SK-N-MC (cell line): ENCODE results near the gene SHROOM2.

ENCODE experiments used
- DNase-seq: peaks from one replicate; pipeline ENCODE4 v3.0.0-alpha.2; 2011; ENCODE audit warnings: low read depth, low spot score
- H3K27ac ChIP-seq: fragments of 200-600 bp; sonication (generic); 2 replicates; pipeline ENCODE4 v1.5.1; 2016; ENCODE audit warnings: mixed run types
- H3K36me3 ChIP-seq: fragments of 200-600 bp; sonication (generic); 2 replicates; pipeline ENCODE4 v1.6.1; 2017; ENCODE audit warnings: antibody characterized with exemption, low read length, mixed read lengths; ENCODE audit not compliant: insufficient read depth
- H3K4me3 ChIP-seq: fragments of 200-600 bp; sonication (generic); 2 replicates; pipeline ENCODE4 v1.5.1; 2016
- H3K9ac ChIP-seq: fragments of 200-600 bp; sonication (generic); 2 replicates; pipeline ENCODE4 v1.8.0; 2017; ENCODE audit warnings: mixed run types, mixed read lengths; ENCODE audit not compliant: insufficient read length
- H3K9me3 ChIP-seq: fragments of 200-600 bp; sonication (generic); 2 replicates; pipeline ENCODE4 v1.6.1; 2017; ENCODE audit warnings: low read depth, mild to moderate bottlenecking, antibody characterized with exemption, low read length, moderate library complexity, mixed read lengths
- EZH2 ChIP-seq: fragments of 200-600 bp; sonication (generic); IDR thresholded peaks from one replicate; pipeline ENCODE4 v1.6.1; 2017; ENCODE audit warnings: antibody characterized with exemption
- FOXP2 ChIP-seq: optimal IDR thresholded peaks from 2 replicates; pipeline ENCODE3; 2011; ENCODE audit warnings: mild to moderate bottlenecking, moderate library complexity; ENCODE audit not compliant: insufficient read depth; ENCODE audit errors: extremely low read length, control extremely low read depth
- POLR2AphosphoS5 ChIP-seq: IDR thresholded peaks from 2 replicates; pipeline ENCODE4 v1.6.1; 2012; ENCODE audit warnings: mild to moderate bottlenecking, low read depth, low read length, borderline replicate concordance

The SHROOM2 gene

GRCh38 chrX:9842541-9842940, 56.3 kb downstream of the SHROOM2 start:
- Histone ChIP-seq H3K9ac (no peak overlapping the region), H3K36me3 (no peaks in the 10 kb centered on the region), H3K9me3 (no peaks in the 10 kb centered on the region), H3K27ac (no peak overlapping the region), H3K4me3 (no peak overlapping the region)
- no peak for DNase-seq
- TF ChIP-seq POLR2AphosphoS5: no peak
- TF ChIP-seq EZH2: no peak
- no peak for TF ChIP-seq FOXP2

GRCh38 chrX:9844936-9845577, 58.8 kb downstream of the SHROOM2 start:
- Histone ChIP-seq H3K27ac (no peak overlapping the region), H3K4me3 (no peak overlapping the region), H3K36me3 (no peaks in the 10 kb centered on the region), H3K9me3 (no peaks in the 10 kb centered on the region), H3K9ac (no peak overlapping the region)
- no peak for DNase-seq
- no peak for TF ChIP-seq POLR2AphosphoS5
- TF ChIP-seq EZH2: no peak
- no peak for TF ChIP-seq FOXP2

GRCh38 chrX:9845578-9845952, 59.3 kb downstream of the SHROOM2 start:
- Histone ChIP-seq H3K36me3 (no peaks in the 10 kb centered on the region), H3K9me3 (no peaks in the 10 kb centered on the region), H3K9ac (no peak overlapping the region), H3K27ac (no peak overlapping the region), H3K4me3 (no peak overlapping the region)
- TF ChIP-seq POLR2AphosphoS5: no peak
- no peak for TF ChIP-seq EZH2
- no peak for TF ChIP-seq FOXP2
- DNase-seq: no peak

- H3K9ac ChIP-seq: no peak overlapping the region
- no peak for DNase-seq
Observed at GRCh38 chrX:9846631-9847030, 60.4 kb downstream of the SHROOM2 start.

GRCh38 chrX:9847071-9847470, 60.8 kb downstream of the SHROOM2 start:
- no peak for DNase-seq
- Histone ChIP-seq H3K36me3 (no peaks in the 10 kb centered on the region), H3K27ac (no peak overlapping the region), H3K9me3 (no peaks in the 10 kb centered on the region), H3K9ac (no peak overlapping the region), H3K4me3 (no peak overlapping the region)
- TF ChIP-seq POLR2AphosphoS5 (no peak), FOXP2 (no peak), EZH2 (no peak)

More at GRCh38 chrX:9846631-9847030, 60.4 kb downstream of the SHROOM2 start:
- Histone ChIP-seq H3K9me3 (no peaks in the 10 kb centered on the region), H3K4me3 (no peak overlapping the region), H3K36me3 (no peaks in the 10 kb centered on the region), H3K27ac (no peak overlapping the region)
- TF ChIP-seq FOXP2 (no peak), POLR2AphosphoS5 (no peak), EZH2 (no peak)

- DNase-seq: no peak
- Histone ChIP-seq H3K9me3 (no peaks in the 10 kb centered on the region), H3K4me3 (no peak overlapping the region), H3K9ac (no peak overlapping the region), H3K36me3 (no peaks in the 10 kb centered on the region), H3K27ac (no peak overlapping the region)
- TF ChIP-seq FOXP2 (no peak), POLR2AphosphoS5 (no peak), EZH2 (no peak)
Observed at GRCh38 chrX:9848718-9849479, 62.7 kb downstream of the SHROOM2 start.

GRCh38 chrX:9851890-9852289, 65.7 kb downstream of the SHROOM2 start:
- H3K9ac ChIP-seq: no peak overlapping the region
- no peaks in the 10 kb centered on the region for H3K36me3 ChIP-seq
- TF ChIP-seq EZH2 (no peak), FOXP2 (no peak), POLR2AphosphoS5 (no peak)
- no peak for DNase-seq
- H3K27ac ChIP-seq: no peak overlapping the region
- no peak overlapping the region for H3K4me3 ChIP-seq
- H3K9me3 ChIP-seq: no peaks in the 10 kb centered on the region

- no peak overlapping the region for H3K4me3 ChIP-seq
- no peak overlapping the region for H3K9ac ChIP-seq
- H3K27ac ChIP-seq: no peak overlapping the region
- TF ChIP-seq EZH2 (no peak), POLR2AphosphoS5 (no peak), FOXP2 (no peak)
- DNase-seq: no peak
- H3K9me3 ChIP-seq: no peaks in the 10 kb centered on the region
- no peaks in the 10 kb centered on the region for H3K36me3 ChIP-seq
Observed at GRCh38 chrX:9853307-9853706, 67.1 kb downstream of the SHROOM2 start.
